HL-60 (cell line): ENCODE measurements around the gene GPR137B.
A peak's percentile ranks its signal among the peaks of the same experiment; 100 is the strongest.

Experiments
- DNase-seq, 2 experiments: peaks; one replicate each; pipeline ENCODE4 v3.0.0-alpha.2; 2010 to 2020; ENCODE audit warnings: low read depth in 1 of 2, low spot score in 1 of 2
- H3K27ac ChIP-seq: fragments of 250-450 bp; sonication (Bioruptor Pico); replicated peaks from 2 replicates; pipeline ENCODE4 v1.5.1; 2020; ENCODE audit warnings: mild to moderate bottlenecking, moderate library complexity
- H3K27me3 ChIP-seq: fragments of 250-450 bp; sonication (Bioruptor Pico); 2 replicates; pipeline ENCODE4 v1.5.1; 2021; ENCODE audit warnings: mild to moderate bottlenecking, moderate library complexity; ENCODE audit not compliant: insufficient read depth, poor library complexity, severe bottlenecking
- H3K4me3 ChIP-seq: replicated peaks from 2 replicates; pipeline ENCODE4 v1.5.1; 2011; ENCODE audit warnings: mild to moderate bottlenecking, control low read depth, low read length; ENCODE audit not compliant: insufficient read depth
- CTCF ChIP-seq: IDR thresholded peaks from one replicate; pipeline ENCODE4 v1.5.1; 2011; ENCODE audit warnings: low read length, control low read depth, inconsistent platforms; ENCODE audit not compliant: insufficient read depth
- GABPA ChIP-seq: IDR thresholded peaks from 2 replicates; pipeline ENCODE4 v1.6.1; 2012; ENCODE audit warnings: low read depth
- POLR2AphosphoS5 ChIP-seq: IDR thresholded peaks from 2 replicates; pipeline ENCODE4 v1.6.1; 2012; ENCODE audit warnings: low read depth
- REST ChIP-seq: IDR thresholded peaks from 2 replicates; pipeline ENCODE4 v1.6.1; 2012; ENCODE audit warnings: low read depth; ENCODE audit not compliant: insufficient replicate concordance
- SPI1 ChIP-seq: IDR thresholded peaks from 2 replicates; pipeline ENCODE4 v1.6.1; 2012; ENCODE audit warnings: low read depth, mild to moderate bottlenecking, borderline replicate concordance

GPR137B gene

GRCh38 chr1:236143104-236143948 lies 987 bp downstream of the GPR137B start:
- TF ChIP-seq REST (no peak), SPI1 (no peak), CTCF (no peak), POLR2AphosphoS5 (no peak), GABPA (no peak; the same call in 1 of the 2 replicates)
- peaks cover 27% of the 10 kb centered on the region for H3K27me3 ChIP-seq
- no peak overlapping the region for H3K27ac ChIP-seq
- H3K4me3 ChIP-seq = peak overlapping the region; percentile 50
- DNase-seq = peak in 1 of 2 experiments; percentile 68

- DNase-seq = no peak
- Histone ChIP-seq H3K4me3 (no peak overlapping the region), H3K27ac (no peak overlapping the region), H3K27me3 (peaks cover 27% of the 10 kb centered on the region)
- TF ChIP-seq REST (no peak), CTCF (no peak), SPI1 (no peak), GABPA (no peak), POLR2AphosphoS5 (no peak)
Observed at GRCh38 chr1:236144033-236144432, 1.7 kb downstream of the GPR137B start.

- TF ChIP-seq CTCF (no peak), GABPA (no peak), REST (no peak), POLR2AphosphoS5 (no peak), SPI1 (no peak)
- Histone ChIP-seq H3K4me3 (no peak overlapping the region), H3K27me3 (peaks cover 22% of the 10 kb centered on the region), H3K27ac (no peak overlapping the region)
- DNase-seq = no peak
Observed at GRCh38 chr1:236144446-236145150, 2.3 kb downstream of the GPR137B start.
